ENCODE measurements around the gene LBX2. TPM values are rescaled to one million over a fixed set of nuclear protein-coding genes. Genes with fewer than 3 reads are reported as not detected.
A peak's percentile ranks its signal among the peaks of the same experiment; 100 is the strongest.

The LBX2 gene
- total and polyA plus RNA-seq, 12 donors, result 0.17 to 1.5 (median 0.44) TPM; not detected in 2

DNA sequence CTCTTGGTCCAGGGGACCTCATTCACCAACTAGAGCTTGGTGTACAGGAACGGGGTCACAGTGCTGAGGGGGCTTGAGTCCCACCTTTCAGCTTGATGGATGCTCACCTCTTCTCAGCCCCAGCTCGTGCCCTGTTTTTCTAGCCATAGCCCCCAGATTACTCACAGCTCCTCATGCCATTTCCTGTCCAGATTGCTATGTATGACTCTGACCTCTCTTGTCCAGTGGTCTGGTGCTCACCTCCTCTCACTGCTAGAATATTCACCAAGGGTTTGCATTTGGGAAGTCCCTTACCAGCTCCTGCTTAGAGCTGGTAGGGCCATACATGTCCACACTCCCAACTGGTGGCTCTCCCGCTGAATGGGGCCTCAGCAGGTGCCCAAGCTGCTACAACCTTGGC lies 5.9 kb downstream of the LBX2 start:
- ATAC-seq (no peak), DNase-seq (no peak)
- Histone ChIP-seq H3K27ac (no peak overlapping the region), H3K36me3 (peaks cover 0 to 61% (median 33%) of the 10 kb centered on the region in 9 donors), H3K4me1 (peaks cover 8 to 14% (median 12%) of the 10 kb centered on the region in 9 donors), H3K27me3 (peaks cover 4 to 22% (median 20%) of the 10 kb centered on the region in 7 donors), H3K9me3 (no peaks in the 10 kb centered on the region), H3K4me3 (no peak overlapping the region)
- 90 to 93% methylated on average over 3 of the region's 3 CpGs for WGBS, 2 donors
- intact Hi-C loops (cut with DNase I), result no loop called here
- TF ChIP-seq, protein P1, sequence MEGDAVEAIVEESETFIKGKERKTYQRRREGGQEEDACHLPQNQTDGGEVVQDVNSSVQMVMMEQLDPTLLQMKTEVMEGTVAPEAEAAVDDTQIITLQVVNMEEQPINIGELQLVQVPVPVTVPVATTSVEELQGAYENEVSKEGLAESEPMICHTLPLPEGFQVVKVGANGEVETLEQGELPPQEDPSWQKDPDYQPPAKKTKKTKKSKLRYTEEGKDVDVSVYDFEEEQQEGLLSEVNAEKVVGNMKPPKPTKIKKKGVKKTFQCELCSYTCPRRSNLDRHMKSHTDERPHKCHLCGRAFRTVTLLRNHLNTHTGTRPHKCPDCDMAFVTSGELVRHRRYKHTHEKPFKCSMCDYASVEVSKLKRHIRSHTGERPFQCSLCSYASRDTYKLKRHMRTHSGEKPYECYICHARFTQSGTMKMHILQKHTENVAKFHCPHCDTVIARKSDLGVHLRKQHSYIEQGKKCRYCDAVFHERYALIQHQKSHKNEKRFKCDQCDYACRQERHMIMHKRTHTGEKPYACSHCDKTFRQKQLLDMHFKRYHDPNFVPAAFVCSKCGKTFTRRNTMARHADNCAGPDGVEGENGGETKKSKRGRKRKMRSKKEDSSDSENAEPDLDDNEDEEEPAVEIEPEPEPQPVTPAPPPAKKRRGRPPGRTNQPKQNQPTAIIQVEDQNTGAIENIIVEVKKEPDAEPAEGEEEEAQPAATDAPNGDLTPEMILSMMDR (IDR thresholded peaks at IDR 0.05), result no peak

DNA sequence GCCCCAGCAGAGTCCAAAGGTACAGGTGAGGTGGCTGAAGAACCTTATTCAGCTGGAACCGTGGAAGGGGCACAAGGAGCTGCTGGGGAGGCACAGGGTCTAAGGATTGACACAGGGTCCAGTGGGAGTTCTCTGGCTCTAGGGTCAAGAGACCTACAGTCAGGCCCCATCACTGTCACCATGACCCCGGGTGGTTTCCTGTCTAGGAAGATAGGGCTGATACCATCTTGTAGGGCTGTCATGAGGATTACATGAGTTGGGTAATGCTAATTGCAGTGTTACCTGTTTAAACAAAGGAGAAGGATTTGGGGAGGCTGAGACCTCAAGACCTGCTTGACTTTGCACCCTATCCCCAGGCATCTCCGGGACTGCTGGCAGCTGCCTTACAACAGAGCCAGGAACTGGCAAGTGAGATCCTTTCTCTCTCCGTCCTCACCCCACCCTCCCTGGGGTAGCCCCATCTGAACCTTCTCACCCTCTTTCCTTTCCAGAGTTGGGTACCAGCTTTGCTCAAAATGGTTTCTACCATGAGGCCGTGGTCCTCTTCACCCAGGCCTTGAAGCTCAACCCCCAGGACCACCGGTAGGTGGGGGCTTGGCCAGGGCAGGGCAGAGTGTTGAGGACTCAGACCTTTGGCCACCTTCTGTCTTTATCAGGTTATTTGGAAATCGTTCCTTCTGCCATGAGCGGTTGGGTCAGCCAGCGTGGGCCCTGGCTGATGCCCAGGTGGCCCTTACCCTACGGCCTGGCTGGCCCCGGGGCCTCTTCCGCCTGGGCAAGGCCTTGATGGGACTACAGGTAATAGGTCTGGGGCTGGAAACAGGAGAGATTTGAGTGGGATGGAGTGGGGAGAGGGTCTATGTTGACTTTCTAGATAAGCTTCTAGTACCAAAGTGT lies 7.5 kb downstream of the LBX2 start:
- no peak overlapping the region for H3K4me3 ChIP-seq
- peaks cover 0 to 6% (median 3%) of the 10 kb centered on the region in 7 donors for H3K27me3 ChIP-seq
- DNase-seq (no peak), ATAC-seq (peak in 2 of 8 donors; percentile 12 to 22)
- no peaks in the 10 kb centered on the region for H3K4me1 ChIP-seq
- TF ChIP-seq, protein P1 (IDR thresholded peaks at IDR 0.05), result no peak
- peaks cover 0 to 77% (median 33%) of the 10 kb centered on the region in 9 donors for H3K36me3 ChIP-seq
- WGBS, 2 donors, result 91 to 95% methylated on average over 12 of the region's 12 CpGs
- H3K9me3 ChIP-seq, result no peaks in the 10 kb centered on the region
- no peak overlapping the region for H3K27ac ChIP-seq
- intact Hi-C loops (cut with DNase I), result no loop called here

DNA sequence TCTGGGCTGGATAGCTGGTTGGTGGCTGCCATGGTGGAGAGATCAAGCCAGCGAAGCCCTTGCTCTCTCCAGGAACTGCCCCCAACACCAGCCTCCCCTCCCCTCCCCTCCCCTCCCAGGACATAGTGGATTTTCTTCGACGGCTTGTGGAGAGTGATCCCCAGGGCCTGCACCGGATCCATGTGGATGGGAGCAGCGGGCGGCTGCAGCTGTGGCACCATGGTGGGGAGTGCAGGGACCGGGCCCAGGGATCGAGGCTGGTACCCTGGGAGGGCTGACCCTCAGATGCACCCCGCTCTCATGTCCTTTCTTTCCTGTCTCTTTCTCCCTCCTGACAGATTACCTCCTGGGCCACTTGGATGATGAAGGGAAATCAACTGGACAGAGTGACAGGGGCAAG lies 9.5 kb downstream of the LBX2 start:
- H3K4me1 ChIP-seq, result no peaks in the 10 kb centered on the region
- DNase-seq (no peak), ATAC-seq (no peak)
- H3K4me3 ChIP-seq, result no peak overlapping the region
- H3K27ac ChIP-seq, result no peak overlapping the region
- TF ChIP-seq, protein P1 (IDR thresholded peaks at IDR 0.05), result no peak
- H3K36me3 ChIP-seq, result peaks cover 0 to 97% (median 33%) of the 10 kb centered on the region in 9 donors
- intact Hi-C loops (cut with DNase I), result loop anchor here in 1 of 10 donors (5.0 kb wide), 1 partner anchor 97 kb away; no protein-coding TSS in a partner anchor
- H3K9me3 ChIP-seq, result no peaks in the 10 kb centered on the region
- no peaks in the 10 kb centered on the region for H3K27me3 ChIP-seq
- WGBS, 2 donors, result 92% methylated on average over 9 of the region's 9 CpGs

DNA sequence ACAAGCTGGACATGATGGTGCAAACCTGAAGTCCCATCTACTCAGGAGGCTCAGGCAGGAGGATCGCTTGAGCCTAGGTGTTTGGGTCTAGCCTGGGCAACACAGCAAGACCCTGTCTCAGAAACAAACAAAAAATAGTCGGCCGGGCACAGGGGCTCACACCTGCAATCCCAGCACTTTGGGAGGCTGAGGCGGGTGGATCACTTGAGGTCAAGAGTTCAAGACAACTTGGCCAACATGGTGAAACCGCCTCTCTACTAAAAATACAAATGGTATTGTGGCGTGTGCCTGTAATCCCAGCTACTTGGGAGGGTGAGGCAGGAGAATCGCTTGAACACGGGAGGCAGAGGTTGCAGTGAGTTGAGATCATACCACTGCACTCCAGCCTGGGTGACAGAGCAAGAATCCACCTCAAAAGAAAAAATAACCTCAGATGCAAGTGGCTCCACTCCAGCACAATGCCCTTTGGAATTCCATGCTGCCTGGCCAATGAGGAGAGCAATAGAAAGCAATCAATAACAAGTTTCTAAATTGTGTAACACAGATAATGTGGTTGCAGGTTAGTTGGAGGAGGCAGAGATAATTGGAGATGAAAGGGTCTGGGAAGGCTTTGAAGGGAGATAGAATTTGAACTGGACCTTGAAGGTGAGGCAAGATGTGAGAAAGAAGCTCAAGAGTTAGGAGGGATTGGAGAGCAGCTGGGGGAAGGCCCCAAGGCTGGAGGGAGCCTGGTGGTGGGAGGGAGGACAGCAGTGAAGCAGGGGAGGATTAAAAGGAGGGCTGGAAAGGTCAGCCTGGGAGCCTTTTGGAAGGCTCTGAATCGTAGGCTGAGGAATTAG lies 10.5 kb downstream of the LBX2 start:
- H3K27me3 ChIP-seq, result no peaks in the 10 kb centered on the region
- peaks cover 0 to 91% (median 33%) of the 10 kb centered on the region in 9 donors for H3K36me3 ChIP-seq
- TF ChIP-seq, protein P1 (IDR thresholded peaks at IDR 0.05), result no peak
- H3K9me3 ChIP-seq, result no peaks in the 10 kb centered on the region
- 93 to 94% methylated on average over 9 of the region's 9 CpGs for WGBS, 2 donors
- no peak overlapping the region for H3K27ac ChIP-seq
- DNase-seq, result no peak
- H3K4me1 ChIP-seq, result peaks cover 0 to 7% (median 6%) of the 10 kb centered on the region in 9 donors
- no peak for ATAC-seq
- no peak overlapping the region for H3K4me3 ChIP-seq
- intact Hi-C loops (cut with DNase I), result loop anchor here in 1 of 10 donors (5.0 kb wide), 1 partner anchor 98 kb away; no protein-coding TSS in a partner anchor
